Measurements from ENCODE around the gene CNGA2.

DNA sequence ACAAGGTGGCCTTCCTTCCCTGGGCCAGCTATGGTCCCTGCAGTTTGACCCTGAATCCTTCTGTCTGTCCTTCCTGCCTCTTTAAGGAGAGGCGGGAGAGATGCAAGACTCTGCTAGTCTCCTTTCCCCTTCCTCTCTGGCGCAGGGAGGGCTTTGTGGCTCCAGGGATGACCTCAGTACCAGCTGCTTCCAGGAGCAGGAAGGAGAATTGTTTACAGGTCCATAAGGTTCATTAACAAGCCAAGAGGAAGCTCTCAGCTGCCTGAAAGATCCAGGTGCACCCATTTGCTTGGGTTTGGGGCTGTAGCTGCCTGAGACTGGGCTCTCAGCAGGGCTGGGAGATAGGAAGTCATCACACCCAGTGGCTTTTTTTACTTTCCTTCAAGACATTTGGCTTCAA, 22.8 kb upstream of the CNGA2 start:
- TF ChIP-seq GATA2 (IDR thresholded peaks at IDR 0.05; ENCODE audit: low read depth, low read length), result no peak
- TF ChIP-seq GATA3 (IDR thresholded peaks at IDR 0.05; ENCODE audit: low read depth, low read length), result no peak
